Activated naive CD8-positive, alpha-beta T cell treated with anti-CD3 and anti-CD28 coated beads, Interleukin-2, amount 10 ng/mL, durations not matched to agents 7 days and 5 days (primary cell): ENCODE data around the gene JMJD1C. TPM values are rescaled to one million over a fixed set of nuclear protein-coding genes. Genes with fewer than 3 reads are reported as not detected.
"Not testable (repeated sequence)": the region's sequence is repeated elsewhere in the genome, so short reads cannot be mapped to it uniquely, and the experiment has no call there.

Experiments used
- ATAC-seq: fragments of 150-1000 bp; cut with Tn5 transposase; one replicate; pipeline ENCODE4 v1.10.0; 2021; ENCODE audit warnings: low read depth, moderate library complexity
- POLR2A ChIA-PET: fragments of 350-600 bp; sonication (Branson Sonifier 250); formaldehyde crosslinking; loops from one replicate; lab custom pipeline; 2021; ENCODE audit warnings: antibody characterized with exemption; lab: Charles Lee
- DNase-seq: peaks from one replicate; pipeline ENCODE4 v3.0.0; 2021
- H3K27ac Mint-ChIP-seq: one replicate; pipeline ENCODE4 v1.8.0; 2022; ENCODE audit warnings: mild to moderate bottlenecking, mixed read lengths
- H3K27me3 Mint-ChIP-seq: one replicate; pipeline ENCODE4 v1.8.0; 2022; ENCODE audit warnings: mild to moderate bottlenecking, moderate library complexity, mixed read lengths
- H3K36me3 Mint-ChIP-seq: one replicate; pipeline ENCODE4 v1.8.0; 2021; ENCODE audit warnings: mild to moderate bottlenecking, mixed read lengths
- H3K4me1 Mint-ChIP-seq: one replicate; pipeline ENCODE4 v1.8.0; 2021; ENCODE audit warnings: mixed read lengths
- H3K4me3 Mint-ChIP-seq: one replicate; pipeline ENCODE4 v1.8.0; 2022; ENCODE audit warnings: mild to moderate bottlenecking, moderate library complexity, mixed read lengths
- H3K9me3 Mint-ChIP-seq: one replicate; pipeline ENCODE4 v1.8.0; 2021; ENCODE audit warnings: mixed read lengths
- total RNA-seq, 2 experiments: library from RNA; stranded (reverse); gene quantifications; one replicate each; pipeline ENCODE4 v1.2.3, GENCODE V29; 2021

JMJD1C gene
- total RNA-seq, 2 experiments from 2014 or later = 91.9 to 94.4 TPM

DNA sequence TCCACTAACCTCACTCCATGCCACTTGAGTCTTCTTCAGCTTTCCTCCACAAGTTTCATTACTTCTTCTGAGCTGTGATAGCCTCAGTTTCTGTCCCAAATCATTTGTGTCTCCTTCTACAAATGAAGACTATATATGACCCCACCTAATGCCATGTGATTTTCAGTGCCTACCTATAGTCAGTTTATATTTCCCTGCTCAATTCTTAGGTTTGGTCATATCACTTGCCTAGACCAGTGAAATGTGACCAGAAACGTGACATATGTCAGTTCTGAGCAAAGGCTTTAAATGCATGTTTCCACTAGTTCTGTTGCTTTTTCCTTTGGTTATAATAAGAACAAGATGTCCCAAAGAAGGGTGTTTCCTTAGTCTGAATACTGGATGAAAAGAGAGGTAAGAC, 30.8 kb upstream of the JMJD1C start:
- no peaks in the 10 kb centered on the region for H3K27me3 Mint-ChIP-seq
- H3K36me3 Mint-ChIP-seq = peaks cover 20% of the 10 kb centered on the region
- no peak for ATAC-seq
- POLR2A ChIA-PET = interaction anchor here (0.5 kb wide), 1 partner anchor 21 kb away, joined by 3 read pairs; no protein-coding TSS in a partner anchor
- no peak overlapping the region for H3K4me3 Mint-ChIP-seq
- peaks cover 2% of the 10 kb centered on the region for H3K4me1 Mint-ChIP-seq
- DNase-seq = no peak
- H3K9me3 Mint-ChIP-seq = no peaks in the 10 kb centered on the region
- H3K27ac Mint-ChIP-seq = no peak overlapping the region

GRCh38 chr10:63494951-63495350, 29.2 kb upstream of the JMJD1C start:
- peaks cover 21% of the 10 kb centered on the region for H3K36me3 Mint-ChIP-seq
- no peak overlapping the region for H3K4me3 Mint-ChIP-seq
- no peaks in the 10 kb centered on the region for H3K9me3 Mint-ChIP-seq
- DNase-seq (no peak), ATAC-seq (no peak)
- POLR2A ChIA-PET = interaction anchor here (0.9 kb wide), 1 partner anchor 27 kb away, joined by 3 read pairs; no protein-coding TSS in a partner anchor
- no peaks in the 10 kb centered on the region for H3K27me3 Mint-ChIP-seq
- H3K4me1 Mint-ChIP-seq = peaks cover 2% of the 10 kb centered on the region
- H3K27ac Mint-ChIP-seq = no peak overlapping the region

GRCh38 chr10:63493004-63493403, 27.2 kb upstream of the JMJD1C start:
- POLR2A ChIA-PET = no interaction called here
- no peak overlapping the region for H3K4me3 Mint-ChIP-seq

GRCh38 chr10:63492317-63492690, 26.5 kb upstream of the JMJD1C start:
- not testable (repeated sequence) for H3K9me3 Mint-ChIP-seq, H3K27ac Mint-ChIP-seq, H3K4me3 Mint-ChIP-seq

More at GRCh38 chr10:63493004-63493403, 27.2 kb upstream of the JMJD1C start:
- ATAC-seq (no peak), DNase-seq (no peak)
- no peaks in the 10 kb centered on the region for H3K27me3 Mint-ChIP-seq
- peaks cover 13% of the 10 kb centered on the region for H3K36me3 Mint-ChIP-seq
- no peaks in the 10 kb centered on the region for H3K4me1 Mint-ChIP-seq
- no peaks in the 10 kb centered on the region for H3K9me3 Mint-ChIP-seq
- H3K27ac Mint-ChIP-seq = no peak overlapping the region

GRCh38 chr10:63491588-63492316, 26.0 kb upstream of the JMJD1C start:
- Mint-ChIP-seq H3K9me3 (no peaks in the 10 kb centered on the region), H3K27ac (no peak overlapping the region), H3K36me3 (peaks cover 14% of the 10 kb centered on the region), H3K4me3 (no peak overlapping the region), H3K27me3 (no peaks in the 10 kb centered on the region), H3K4me1 (no peaks in the 10 kb centered on the region)
- POLR2A ChIA-PET = no interaction called here
- ATAC-seq = no peak
- no peak for DNase-seq

More at GRCh38 chr10:63492317-63492690, 26.5 kb upstream of the JMJD1C start:
- ATAC-seq, POLR2A ChIA-PET, DNase-seq, H3K4me1 Mint-ChIP-seq, H3K27me3 Mint-ChIP-seq: not testable (repeated sequence)
- H3K36me3 Mint-ChIP-seq = peaks cover 15% of the 10 kb centered on the region

DNA sequence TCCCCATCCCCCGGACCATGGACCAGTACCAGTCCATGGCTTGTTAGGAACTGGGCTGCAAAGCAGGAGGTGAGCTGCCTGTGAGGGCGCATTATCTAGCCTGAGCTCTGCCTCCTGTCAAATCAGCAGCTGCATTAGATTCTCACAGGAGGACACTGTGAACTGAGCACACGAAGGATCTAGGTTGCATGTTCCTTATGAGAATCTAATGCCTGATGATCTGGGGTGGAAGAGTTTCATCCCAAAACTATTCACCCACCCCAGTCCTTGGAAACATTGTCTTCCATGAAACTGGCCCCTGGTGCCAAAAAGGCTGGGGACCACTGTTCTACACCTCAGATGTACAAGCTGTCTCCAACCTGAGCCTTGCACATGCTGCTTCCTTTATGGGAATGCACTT, 24.1 kb upstream of the JMJD1C start:
- Mint-ChIP-seq H3K27ac (no peak overlapping the region), H3K9me3 (no peaks in the 10 kb centered on the region), H3K4me3 (no peak overlapping the region), H3K36me3 (peaks cover 6% of the 10 kb centered on the region), H3K27me3 (no peaks in the 10 kb centered on the region), H3K4me1 (no peaks in the 10 kb centered on the region)
- no peak for ATAC-seq
- DNase-seq = no peak
- POLR2A ChIA-PET = no interaction called here

DNA sequence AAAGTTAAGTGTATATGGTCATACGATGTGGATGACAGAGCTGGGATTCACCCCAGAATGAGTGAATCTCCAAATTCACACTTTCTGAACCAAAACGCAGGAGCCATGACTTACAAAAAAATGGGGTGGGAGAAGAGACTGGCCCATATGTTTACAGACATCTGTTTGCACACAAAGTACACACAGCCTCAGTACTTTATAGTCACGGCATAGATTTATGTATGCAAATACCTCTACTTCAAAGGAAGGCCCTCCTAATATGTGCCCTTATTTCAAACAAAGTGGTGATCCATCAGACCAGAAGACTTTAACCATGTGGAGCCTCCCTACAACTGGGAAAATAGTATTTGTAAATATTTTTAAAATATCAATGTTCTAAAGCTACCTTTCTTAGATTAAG, 22.2 kb upstream of the JMJD1C start:
- no peak for ATAC-seq
- no peaks in the 10 kb centered on the region for H3K4me1 Mint-ChIP-seq
- no peak overlapping the region for H3K4me3 Mint-ChIP-seq
- no peaks in the 10 kb centered on the region for H3K27me3 Mint-ChIP-seq
- H3K27ac Mint-ChIP-seq = no peak overlapping the region
- POLR2A ChIA-PET = no interaction called here
- no peak for DNase-seq
- H3K36me3 Mint-ChIP-seq = peaks cover 10% of the 10 kb centered on the region
- no peaks in the 10 kb centered on the region for H3K9me3 Mint-ChIP-seq

- Mint-ChIP-seq H3K36me3 (peaks cover 6% of the 10 kb centered on the region), H3K4me3 (no peak overlapping the region), H3K27ac (no peak overlapping the region), H3K4me1 (peaks cover 4% of the 10 kb centered on the region), H3K27me3 (no peaks in the 10 kb centered on the region), H3K9me3 (no peaks in the 10 kb centered on the region)
- DNase-seq (no peak), ATAC-seq (no peak)
- POLR2A ChIA-PET = no interaction called here
Measured at GRCh38 chr10:63483983-63484382, 18.2 kb upstream of the JMJD1C start.

DNA sequence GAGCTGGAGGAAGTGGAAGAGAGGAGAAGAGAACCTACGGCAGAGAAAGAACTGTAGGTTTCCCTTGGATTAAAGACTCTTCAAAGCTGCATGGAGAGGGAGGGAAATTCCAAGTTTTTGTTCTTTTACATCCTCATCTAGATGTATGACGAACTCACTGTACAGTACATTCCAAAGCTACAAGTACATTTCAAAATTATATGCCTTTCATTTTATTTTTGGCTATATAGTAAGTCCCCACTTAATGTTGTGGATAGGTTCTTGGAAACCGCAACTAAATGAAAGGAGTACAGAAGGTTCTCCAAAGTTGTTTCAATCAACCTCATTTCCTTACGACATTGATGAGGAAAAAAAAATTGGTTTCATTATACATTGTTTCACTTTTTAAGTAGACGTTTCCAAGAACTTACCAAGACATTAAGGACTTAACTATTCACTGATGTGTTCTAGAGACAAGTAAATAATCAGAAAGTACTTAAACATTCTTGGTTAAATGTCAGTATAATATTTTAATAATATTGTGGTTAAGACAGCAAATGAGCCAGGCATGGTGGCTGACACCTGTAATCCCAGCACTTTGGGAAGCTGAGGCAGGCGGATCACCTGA, 16.1 kb upstream of the JMJD1C start:
- DNase-seq = no peak
- ATAC-seq = no peak
- H3K27ac Mint-ChIP-seq = no peak overlapping the region
- H3K4me3 Mint-ChIP-seq = no peak overlapping the region
- H3K9me3 Mint-ChIP-seq = no peaks in the 10 kb centered on the region
- H3K4me1 Mint-ChIP-seq = peaks cover 4% of the 10 kb centered on the region
- H3K27me3 Mint-ChIP-seq = no peaks in the 10 kb centered on the region
- POLR2A ChIA-PET = no interaction called here
- H3K36me3 Mint-ChIP-seq = peaks cover 4% of the 10 kb centered on the region

DNA sequence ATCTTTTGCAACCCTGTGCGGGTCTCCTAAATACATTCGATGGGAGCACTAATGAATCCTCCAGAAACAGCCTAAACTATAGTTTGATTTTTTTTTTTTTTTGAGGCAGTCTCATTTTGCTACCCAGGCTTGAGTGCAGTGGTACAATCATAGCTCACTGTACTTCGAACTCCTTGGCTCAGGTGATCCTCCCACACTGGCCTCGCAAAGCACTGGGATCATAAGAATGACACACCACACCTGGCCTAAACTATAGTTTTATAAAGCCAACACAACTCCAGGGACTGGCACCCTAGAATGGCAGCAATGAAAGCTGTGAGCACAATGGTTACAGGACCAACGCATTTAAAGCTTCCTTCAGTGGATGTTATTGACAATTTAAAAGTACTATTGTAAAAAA, 14.5 kb upstream of the JMJD1C start:
- Mint-ChIP-seq H3K4me1 (peaks cover 5% of the 10 kb centered on the region), H3K27ac (no peak overlapping the region), H3K27me3 (no peaks in the 10 kb centered on the region), H3K36me3 (peaks cover 9% of the 10 kb centered on the region), H3K9me3 (no peaks in the 10 kb centered on the region), H3K4me3 (no peak overlapping the region)
- ATAC-seq (no peak), DNase-seq (no peak)
- POLR2A ChIA-PET = no interaction called here

DNA sequence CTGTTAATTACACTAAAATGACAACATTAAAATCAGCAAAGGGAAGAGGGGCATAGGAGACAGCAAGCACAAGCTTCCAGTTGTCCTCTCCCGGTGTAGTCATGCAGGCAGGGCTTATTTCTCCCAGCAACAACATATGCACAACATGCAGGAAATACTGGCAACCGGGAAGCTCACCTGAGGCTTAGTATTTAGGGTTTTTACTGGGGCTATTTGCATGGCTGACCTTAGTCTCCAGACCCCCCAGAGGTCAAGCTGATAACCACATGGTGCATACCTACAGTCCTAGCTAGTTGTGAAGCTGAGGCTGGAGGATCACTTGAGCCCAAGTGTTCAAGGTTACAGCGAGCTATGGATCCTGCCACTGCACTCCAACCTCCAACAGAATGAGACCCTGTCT, 12.8 kb upstream of the JMJD1C start:
- Mint-ChIP-seq H3K4me3 (no peak overlapping the region), H3K9me3 (no peaks in the 10 kb centered on the region), H3K27ac (no peak overlapping the region), H3K36me3 (peaks cover 7% of the 10 kb centered on the region), H3K27me3 (no peaks in the 10 kb centered on the region), H3K4me1 (peaks cover 7% of the 10 kb centered on the region)
- ATAC-seq (no peak), DNase-seq (no peak)
- POLR2A ChIA-PET = interaction anchor here (1.0 kb wide), 1 partner anchor 13 kb away, joined by 3 read pairs; the partner anchor contains the start of gene JMJD1C

DNA sequence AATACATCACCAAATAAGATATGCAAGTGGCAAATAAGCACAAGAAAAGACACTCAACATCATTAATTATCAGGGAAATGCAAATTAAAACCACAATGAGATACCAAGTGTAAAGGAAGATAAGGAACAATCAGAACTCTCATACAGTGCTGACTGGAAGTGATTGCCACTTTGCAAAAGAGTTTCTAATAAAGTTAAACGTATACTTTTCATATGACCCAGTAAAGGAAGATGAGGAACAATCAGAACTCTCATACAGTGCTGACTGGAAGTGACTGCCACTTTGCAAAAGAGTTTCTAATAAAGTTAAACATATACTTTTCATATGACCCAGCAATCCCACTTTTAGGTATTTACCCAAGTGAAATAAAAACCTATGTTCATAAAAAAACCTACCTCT, 12.2 kb upstream of the JMJD1C start:
- Mint-ChIP-seq H3K4me3 (no peak overlapping the region), H3K4me1 (peaks cover 7% of the 10 kb centered on the region), H3K9me3 (no peaks in the 10 kb centered on the region), H3K27me3 (no peaks in the 10 kb centered on the region), H3K27ac (no peak overlapping the region), H3K36me3 (peaks cover 7% of the 10 kb centered on the region)
- POLR2A ChIA-PET = interaction anchor here (1.0 kb wide), 1 partner anchor 12 kb away, joined by 3 read pairs; the partner anchor contains the start of gene JMJD1C
- DNase-seq (no peak), ATAC-seq (no peak)

GRCh38 chr10:63474488-63474887, 8.7 kb upstream of the JMJD1C start:
- peaks cover 8% of the 10 kb centered on the region for H3K36me3 Mint-ChIP-seq
- ATAC-seq (no peak), DNase-seq (no peak)
- no peaks in the 10 kb centered on the region for H3K27me3 Mint-ChIP-seq
- H3K9me3 Mint-ChIP-seq = no peaks in the 10 kb centered on the region
- H3K27ac Mint-ChIP-seq = no peak overlapping the region
- peaks cover 3% of the 10 kb centered on the region for H3K4me1 Mint-ChIP-seq
- H3K4me3 Mint-ChIP-seq = no peak overlapping the region
- POLR2A ChIA-PET = no interaction called here

DNA sequence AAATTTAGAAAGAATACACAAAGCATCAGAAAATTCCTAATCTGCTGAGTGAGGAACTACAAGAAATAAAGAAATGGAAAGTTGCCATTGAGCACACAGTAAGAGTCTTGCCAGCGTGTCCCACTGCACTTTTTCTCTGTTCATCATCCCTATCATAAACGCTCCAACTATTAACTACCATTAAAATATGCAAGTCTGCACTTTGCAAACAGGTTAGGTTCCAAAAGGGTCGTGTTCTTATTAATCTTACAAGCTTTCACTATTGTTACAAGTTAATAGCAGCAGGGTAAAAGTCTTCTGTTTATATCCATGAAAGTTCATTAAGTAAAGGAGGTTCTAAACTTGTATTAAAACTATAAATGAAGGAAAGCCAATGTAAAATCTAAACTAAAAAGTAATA, 5.2 kb upstream of the JMJD1C start:
- no peak overlapping the region for H3K27ac Mint-ChIP-seq

More for the DNA sequence above, 5.2 kb upstream of the JMJD1C start:
- Mint-ChIP-seq H3K4me1 (peaks cover 9% of the 10 kb centered on the region), H3K36me3 (peaks cover 8% of the 10 kb centered on the region), H3K9me3 (no peaks in the 10 kb centered on the region), H3K4me3 (no peak overlapping the region), H3K27me3 (no peaks in the 10 kb centered on the region)
- ATAC-seq (no peak), DNase-seq (no peak)
- POLR2A ChIA-PET = interaction anchor here (0.6 kb wide), 1 partner anchor 8 kb away, joined by 3 read pairs; no protein-coding TSS in a partner anchor
